Epithelial cell of umbilical artery (primary cell): ENCODE results near the gene ERBB2. TPM values are rescaled to one million over a fixed set of nuclear protein-coding genes. Genes with fewer than 3 reads are reported as not detected.

ENCODE experiments used
- total RNA-seq: library from RNA; depleted of rRNA; stranded (reverse); fragments of >200 nt; gene quantifications from 2 replicates; pipeline ENCODE4 v1.2.3, GENCODE V29; 2014

The ERBB2 gene
- 15.3 TPM in 2 replicates for total RNA-seq

DNA sequence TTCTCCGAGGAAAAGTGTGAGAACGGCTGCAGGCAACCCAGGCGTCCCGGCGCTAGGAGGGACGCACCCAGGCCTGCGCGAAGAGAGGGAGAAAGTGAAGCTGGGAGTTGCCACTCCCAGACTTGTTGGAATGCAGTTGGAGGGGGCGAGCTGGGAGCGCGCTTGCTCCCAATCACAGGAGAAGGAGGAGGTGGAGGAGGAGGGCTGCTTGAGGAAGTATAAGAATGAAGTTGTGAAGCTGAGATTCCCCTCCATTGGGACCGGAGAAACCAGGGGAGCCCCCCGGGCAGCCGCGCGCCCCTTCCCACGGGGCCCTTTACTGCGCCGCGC, at the start of gene ERBB2:
Gene ERBB2, plus strand, starts transcription at position 247 of the 330 bp plus-strand sequence. CDS start 175 bp downstream, outside the sequence.

DNA sequence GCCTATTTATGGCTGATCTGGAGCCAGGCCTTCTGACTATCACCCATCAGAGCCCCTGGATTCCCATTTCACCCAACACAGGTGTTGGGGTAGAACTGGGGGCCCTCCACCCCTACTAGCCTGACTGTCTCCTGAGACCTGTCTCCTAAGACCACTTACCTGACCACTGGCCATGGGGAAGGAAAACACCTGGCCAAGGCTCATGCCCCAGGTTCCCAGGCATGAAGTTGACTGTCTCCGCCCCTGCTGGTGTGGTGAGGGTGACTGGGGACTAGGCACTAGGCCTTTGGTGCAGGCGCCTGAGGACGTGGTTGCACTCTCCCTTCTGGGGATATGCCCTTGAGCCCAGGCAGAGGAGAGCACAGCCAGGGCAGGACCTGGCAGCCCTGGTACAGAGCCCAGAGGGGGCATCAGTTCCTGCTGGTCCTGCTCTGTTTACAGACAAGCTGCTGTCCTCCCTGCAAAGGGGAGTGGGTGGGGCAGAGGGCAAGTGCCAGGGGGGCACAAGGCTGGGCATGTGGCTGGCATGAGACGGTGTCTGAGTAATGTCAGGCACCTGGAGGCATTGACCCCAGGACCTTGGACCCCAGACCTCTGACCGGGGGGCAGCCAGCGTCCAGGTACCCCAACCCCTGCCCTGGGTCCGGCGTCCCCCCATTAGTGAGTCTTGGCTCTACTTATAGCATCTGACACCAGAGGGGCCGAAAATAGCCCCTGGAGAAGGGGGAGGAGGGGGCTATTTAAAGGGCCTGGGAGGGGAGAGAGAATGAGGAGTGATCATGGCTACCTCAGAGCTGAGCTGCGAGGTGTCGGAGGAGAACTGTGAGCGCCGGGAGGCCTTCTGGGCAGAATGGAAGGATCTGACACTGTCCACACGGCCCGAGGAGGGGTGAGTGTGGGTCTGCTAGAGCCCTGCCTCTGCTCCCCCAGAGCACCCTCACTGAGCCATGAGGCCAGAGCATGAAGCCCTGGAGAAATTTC, 35.0 kb upstream of the ERBB2 start, which contains the start of gene TCAP:
Gene TCAP, plus strand, starts transcription at position 769 of the 981 bp plus-strand sequence. Its CDS starts 11 bp downstream, at position 780.

DNA sequence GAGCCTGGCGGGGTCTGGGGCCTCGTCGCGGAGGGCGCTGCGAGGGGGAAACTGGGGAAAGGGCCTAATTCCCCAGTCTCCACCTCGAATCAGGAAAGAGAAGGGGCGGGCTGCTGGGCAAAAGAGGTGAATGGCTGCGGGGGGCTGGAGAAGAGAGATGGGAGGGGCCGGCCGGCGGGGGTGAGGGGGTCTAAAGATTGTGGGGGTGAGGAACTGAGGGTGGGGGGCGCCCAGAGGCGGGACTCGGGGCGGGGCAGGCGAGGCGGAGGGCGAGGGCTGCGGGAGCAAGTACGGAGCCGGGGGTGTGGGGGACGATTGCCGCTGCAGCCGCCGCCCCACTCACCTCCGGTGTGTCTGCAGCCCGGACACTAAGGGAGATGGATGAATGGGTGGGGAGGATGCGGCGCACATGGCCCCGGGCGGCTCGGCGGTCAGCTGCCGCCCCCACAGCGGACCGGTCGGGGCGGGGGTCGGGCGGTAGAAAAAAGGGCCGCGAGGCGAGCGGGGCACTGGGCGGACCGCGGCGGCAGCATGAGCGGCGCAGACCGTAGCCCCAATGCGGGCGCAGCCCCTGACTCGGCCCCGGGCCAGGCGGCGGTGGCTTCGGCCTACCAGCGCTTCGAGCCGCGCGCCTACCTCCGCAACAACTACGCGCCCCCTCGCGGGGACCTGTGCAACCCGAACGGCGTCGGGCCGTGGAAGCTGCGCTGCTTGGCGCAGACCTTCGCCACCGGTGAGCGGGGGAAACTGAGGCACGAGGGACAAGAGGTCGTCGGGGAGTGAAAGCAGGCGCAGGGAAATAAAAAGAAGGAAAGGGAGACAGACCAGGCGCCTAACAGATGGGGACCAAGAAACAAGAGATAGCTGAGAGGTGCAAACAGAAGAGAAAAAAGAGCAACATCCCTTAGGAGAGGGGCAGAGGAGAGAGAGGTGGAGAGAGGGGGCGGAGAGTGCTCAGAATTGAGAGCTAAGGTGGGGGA, 31.6 kb upstream of the ERBB2 start, which contains the start of gene PNMT:
Gene PNMT, plus strand, starts transcription at position 509 of the 980 bp plus-strand sequence. Its CDS starts 23 bp downstream, at position 532.

DNA sequence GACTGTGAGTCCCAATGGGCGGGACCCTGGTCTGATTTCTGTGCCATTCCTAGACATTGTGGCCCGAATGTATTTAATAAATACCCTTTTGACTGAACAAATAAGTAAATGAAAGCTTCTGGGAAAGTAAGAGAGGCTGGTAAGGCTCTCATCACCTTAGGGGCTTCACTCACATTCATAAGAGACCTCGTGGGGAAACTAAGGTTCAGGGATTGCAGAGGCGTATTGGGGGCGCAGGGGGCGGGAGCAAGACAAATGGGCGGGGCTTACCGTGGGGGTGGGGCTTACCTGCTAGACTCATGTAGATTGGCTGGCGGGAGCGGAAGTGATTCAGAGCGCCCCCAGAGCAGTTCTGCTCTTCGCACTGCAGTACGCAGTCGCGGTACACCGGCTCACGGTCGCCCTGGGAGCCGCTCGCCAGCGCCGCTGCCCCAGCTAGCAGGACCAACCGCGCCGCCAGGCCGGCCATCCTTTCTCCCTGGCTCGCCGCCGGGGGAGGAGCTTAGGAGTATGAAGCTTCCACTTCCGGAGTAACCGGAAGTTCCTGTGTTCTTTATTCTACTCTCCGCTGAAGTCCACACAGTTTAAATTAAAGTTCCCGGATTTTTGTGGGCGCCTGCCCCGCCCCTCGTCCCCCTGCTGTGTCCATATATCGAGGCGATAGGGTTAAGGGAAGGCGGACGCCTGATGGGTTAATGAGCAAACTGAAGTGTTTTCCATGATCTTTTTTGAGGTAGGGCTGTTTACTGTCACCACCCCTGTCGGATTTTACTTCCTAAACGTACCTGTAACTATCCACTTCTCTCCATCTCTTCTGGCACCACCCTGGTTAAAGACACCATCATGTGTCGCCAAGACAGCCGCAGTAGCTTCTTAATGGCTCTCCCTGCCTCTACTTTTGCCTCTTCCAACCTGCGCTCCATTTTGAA, 12.1 kb upstream of the ERBB2 start, which contains the start of gene PGAP3:
Gene PGAP3, minus strand, starts transcription at position 512 of the 929 bp plus-strand sequence. Its CDS starts 43 bp downstream, at position 469.

DNA sequence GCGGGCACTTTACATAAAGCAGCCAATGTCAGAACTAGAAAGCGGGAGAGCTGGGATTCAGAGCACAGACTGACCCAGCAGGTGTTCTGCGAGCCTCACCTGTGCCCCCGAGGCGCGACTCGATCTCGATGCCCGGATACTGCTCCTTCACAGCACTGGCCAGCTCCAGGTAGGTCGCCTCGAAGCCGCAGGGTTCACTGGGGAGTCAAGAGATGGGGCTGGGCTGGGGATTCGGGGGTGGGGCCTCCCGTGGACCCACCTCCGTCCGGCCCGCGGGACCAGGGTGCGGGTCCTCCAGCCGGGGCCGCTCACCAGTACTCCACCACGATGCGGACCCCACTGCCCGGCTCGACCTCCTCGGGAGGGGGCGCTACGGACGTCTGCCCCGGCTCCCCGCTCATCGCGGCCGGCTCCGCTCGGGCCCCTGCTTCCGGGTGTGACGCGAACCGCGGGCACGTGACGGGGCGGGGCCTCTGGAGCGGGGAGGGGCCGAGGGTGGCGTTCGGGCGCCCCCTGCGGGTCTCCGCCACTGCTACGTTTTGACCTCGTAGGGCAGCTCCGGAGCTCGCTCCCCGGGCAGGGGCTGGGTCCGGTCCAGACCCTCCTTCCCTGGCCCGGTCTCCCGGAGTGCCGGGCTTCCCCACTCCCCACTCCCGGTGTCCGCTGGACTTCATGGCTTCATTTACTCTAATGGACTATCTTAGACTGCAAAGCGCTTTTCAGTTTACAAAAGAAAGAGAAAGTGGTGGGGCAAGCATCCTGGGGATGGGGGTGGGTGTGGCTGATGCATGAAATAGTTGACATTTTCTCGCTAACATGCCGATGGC, 30.4 kb downstream of the ERBB2 start, which contains the start of gene MIEN1:
Gene MIEN1, minus strand, starts transcription at position 438 of the 827 bp plus-strand sequence. Its CDS starts 37 bp downstream, at position 401.

DNA sequence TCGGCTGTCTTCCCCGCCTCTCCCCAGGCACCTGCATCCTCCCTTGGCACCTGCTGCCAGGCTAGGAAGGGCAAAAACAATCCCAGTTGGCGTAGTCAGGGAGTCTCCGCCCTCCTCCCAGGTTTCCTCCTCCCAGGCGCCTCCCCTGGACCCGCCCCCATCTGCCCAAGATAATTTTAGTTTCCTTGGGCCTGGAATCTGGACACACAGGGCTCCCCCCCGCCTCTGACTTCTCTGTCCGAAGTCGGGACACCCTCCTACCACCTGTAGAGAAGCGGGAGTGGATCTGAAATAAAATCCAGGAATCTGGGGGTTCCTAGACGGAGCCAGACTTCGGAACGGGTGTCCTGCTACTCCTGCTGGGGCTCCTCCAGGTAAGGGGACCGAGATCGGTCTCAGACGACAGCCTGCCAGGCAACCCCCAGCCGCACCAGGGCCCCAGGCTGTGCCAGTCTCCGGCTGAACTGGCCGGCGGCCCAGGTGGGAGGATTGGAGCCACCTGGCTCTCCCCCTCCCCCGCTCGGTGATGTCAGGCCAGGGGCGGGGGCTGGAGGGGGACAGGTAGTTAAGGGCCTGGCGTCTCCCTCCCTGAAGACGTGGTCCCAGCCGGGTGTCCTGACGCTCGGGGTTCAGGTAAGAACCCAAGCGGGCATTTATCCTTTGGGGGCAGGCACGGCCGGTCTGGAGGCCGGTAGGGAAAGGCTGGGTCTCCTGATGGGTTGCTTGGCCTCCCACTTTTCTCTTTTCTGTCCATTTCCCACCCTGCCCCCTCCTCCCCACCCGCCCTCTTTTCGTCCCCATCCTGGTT, 38.1 kb downstream of the ERBB2 start, which contains the start of gene GRB7:
Gene GRB7, plus strand, starts transcription at position 179 of the 808 bp plus-strand sequence. CDS start 4,364 bp downstream, outside the sequence.

Other genes starting within 250 kb of the ERBB2 start
- gene MED1, start 248.8 kb upstream of the ERBB2 start, total RNA-seq, result 16.6 and 18.8 TPM in 2 replicates
- 16.2 and 21.1 TPM in 2 replicates for gene CDK12, start 238.6 kb upstream of the ERBB2 start, total RNA-seq
- gene NEUROD2, start 92.1 kb upstream of the ERBB2 start, total RNA-seq, result not detected in 2 replicates
- gene PPP1R1B, start 73.1 kb upstream of the ERBB2 start, total RNA-seq, result not detected in 2 replicates
- 16.7 and 19.8 TPM in 2 replicates for gene STARD3, start 62.9 kb upstream of the ERBB2 start, total RNA-seq
- gene TCAP, start 34.7 kb upstream of the ERBB2 start, total RNA-seq, result under 0.01 and 0.15 TPM in 2 replicates
- gene PNMT, start 31.6 kb upstream of the ERBB2 start, total RNA-seq, result not detected in 2 replicates
- gene PGAP3, start 12.0 kb upstream of the ERBB2 start, total RNA-seq, result 1.9 and 5.6 TPM in 2 replicates
- gene MIEN1, start 30.5 kb downstream of the ERBB2 start, total RNA-seq, result 15.9 and 25.4 TPM in 2 replicates
- not detected in 2 replicates for gene GRB7, start 37.9 kb downstream of the ERBB2 start, total RNA-seq
- gene IKZF3, start 164.2 kb downstream of the ERBB2 start, total RNA-seq, result under 0.01 TPM in 1 of 2 replicates, not detected in the other
- gene ZPBP2, start 168.1 kb downstream of the ERBB2 start, total RNA-seq, result not detected in 2 replicates
- 0.65 and 2.7 TPM in 2 replicates for gene GSDMB, start 218.6 kb downstream of the ERBB2 start, total RNA-seq
- 21.4 and 23.1 TPM in 2 replicates for gene ORMDL3, start 227.5 kb downstream of the ERBB2 start, total RNA-seq
- gene LRRC3C, start 227.7 kb downstream of the ERBB2 start, total RNA-seq, result not detected in 2 replicates